ENCODE measurements around the gene ATP5F1B. TPM values are rescaled to one million over a fixed set of nuclear protein-coding genes. Genes with fewer than 3 reads are reported as not detected.

ATP5F1B gene
- total RNA-seq, 2 donors from 2014 or later = 489 to 941 TPM

- peak overlapping the region; percentile 98 for H3K27ac Mint-ChIP-seq
- peak; percentile 45 for ATAC-seq (replicated peaks)
- H3K36me3 Mint-ChIP-seq (ENCODE audit: low read depth) = peaks cover 67% of the 10 kb centered on the region
- peak overlapping the region; percentile 83 for H3K4me3 Mint-ChIP-seq
- no peaks in the 10 kb centered on the region for H3K9me3 Mint-ChIP-seq
- no peaks in the 10 kb centered on the region for H3K27me3 Mint-ChIP-seq
- peaks cover 37% of the 10 kb centered on the region for H3K4me1 Mint-ChIP-seq
These were observed 10.7 kb downstream of the ATP5F1B start for GRCh38 chr12:56634837-56635791.

GRCh38 chr12:56634242-56634836 lies 11.4 kb downstream of the ATP5F1B start:
- Mint-ChIP-seq H3K9me3 (no peaks in the 10 kb centered on the region), H3K4me3 (peak overlapping the region; percentile 83), H3K27ac (peak overlapping the region; percentile 98), H3K36me3 (ENCODE audit: low read depth) (peaks cover 67% of the 10 kb centered on the region), H3K4me1 (peaks cover 37% of the 10 kb centered on the region), H3K27me3 (no peaks in the 10 kb centered on the region)
- ATAC-seq (replicated peaks) = no peak

GRCh38 chr12:56633468-56634241 lies 12.1 kb downstream of the ATP5F1B start:
- Mint-ChIP-seq H3K4me1 (peaks cover 38% of the 10 kb centered on the region), H3K27me3 (no peaks in the 10 kb centered on the region), H3K27ac (peak overlapping the region; percentile 98), H3K4me3 (peak overlapping the region; percentile 83), H3K9me3 (no peaks in the 10 kb centered on the region), H3K36me3 (ENCODE audit: low read depth) (peaks cover 67% of the 10 kb centered on the region)
- ATAC-seq (replicated peaks) = no peak

- H3K9me3 Mint-ChIP-seq = no peaks in the 10 kb centered on the region
- no peaks in the 10 kb centered on the region for H3K27me3 Mint-ChIP-seq
- peaks cover 45% of the 10 kb centered on the region for H3K4me1 Mint-ChIP-seq
- H3K4me3 Mint-ChIP-seq = peak overlapping the region; percentile 83
- H3K27ac Mint-ChIP-seq = peak overlapping the region; percentile 69
- ATAC-seq (replicated peaks) = no peak
- H3K36me3 Mint-ChIP-seq (ENCODE audit: low read depth) = peaks cover 67% of the 10 kb centered on the region
These were observed 12.9 kb downstream of the ATP5F1B start for GRCh38 chr12:56632701-56633467.

GRCh38 chr12:56631790-56632700 lies 13.7 kb downstream of the ATP5F1B start:
- peaks cover 45% of the 10 kb centered on the region for H3K4me1 Mint-ChIP-seq
- peak overlapping the region; percentile 83 for H3K4me3 Mint-ChIP-seq
- H3K27ac Mint-ChIP-seq = peak overlapping the region; percentile 77
- no peaks in the 10 kb centered on the region for H3K9me3 Mint-ChIP-seq
- no peak for ATAC-seq (replicated peaks)
- no peaks in the 10 kb centered on the region for H3K27me3 Mint-ChIP-seq
- peaks cover 67% of the 10 kb centered on the region for H3K36me3 Mint-ChIP-seq (ENCODE audit: low read depth)

GRCh38 chr12:56630180-56630632 lies 15.6 kb downstream of the ATP5F1B start, which contains the start of gene BAZ2A:
Gene BAZ2A, minus strand, starts transcription at chr12:56630326. Its CDS starts 12,796 bp downstream, at chr12:56617530.
- Mint-ChIP-seq H3K27me3 (no peaks in the 10 kb centered on the region), H3K9me3 (no peaks in the 10 kb centered on the region), H3K27ac (peak within 1 kb of the TSS; percentile 77), H3K36me3 (ENCODE audit: low read depth) (peaks cover 73% of the 10 kb centered on the region), H3K4me1 (peaks cover 52% of the 10 kb centered on the region), H3K4me3 (peak within 1 kb of the TSS; percentile 83)
- peak; percentile 66 for ATAC-seq (replicated peaks)

GRCh38 chr12:56629459-56630179 lies 16.2 kb downstream of the ATP5F1B start:
- Mint-ChIP-seq H3K36me3 (ENCODE audit: low read depth) (peaks cover 70% of the 10 kb centered on the region), H3K27me3 (no peaks in the 10 kb centered on the region), H3K9me3 (no peaks in the 10 kb centered on the region), H3K27ac (peak overlapping the region; percentile 77), H3K4me1 (peaks cover 52% of the 10 kb centered on the region), H3K4me3 (peak overlapping the region; percentile 83)
- peak; percentile 41 for ATAC-seq (replicated peaks)

- peaks cover 70% of the 10 kb centered on the region for H3K36me3 Mint-ChIP-seq (ENCODE audit: low read depth)
- H3K27me3 Mint-ChIP-seq = no peaks in the 10 kb centered on the region
- peak; percentile 28 for ATAC-seq (replicated peaks)
- no peaks in the 10 kb centered on the region for H3K9me3 Mint-ChIP-seq
- peak overlapping the region; percentile 83 for H3K4me3 Mint-ChIP-seq
- peak overlapping the region; percentile 77 for H3K27ac Mint-ChIP-seq
- H3K4me1 Mint-ChIP-seq = peaks cover 52% of the 10 kb centered on the region
These were observed 16.9 kb downstream of the ATP5F1B start for GRCh38 chr12:56628671-56629458.

- Mint-ChIP-seq H3K4me3 (peak overlapping the region; percentile 30), H3K4me1 (peaks cover 45% of the 10 kb centered on the region), H3K9me3 (no peaks in the 10 kb centered on the region), H3K36me3 (ENCODE audit: low read depth) (peaks cover 90% of the 10 kb centered on the region), H3K27me3 (no peaks in the 10 kb centered on the region), H3K27ac (peak overlapping the region; percentile 26)
- ATAC-seq (replicated peaks) = no peak
These were observed 19.1 kb downstream of the ATP5F1B start for GRCh38 chr12:56626701-56627100.

GRCh38 chr12:56622535-56622934 lies 23.2 kb downstream of the ATP5F1B start:
- Mint-ChIP-seq H3K4me3 (no peak overlapping the region), H3K27ac (peak overlapping the region; percentile 38), H3K27me3 (no peaks in the 10 kb centered on the region), H3K36me3 (ENCODE audit: low read depth) (peaks cover 95% of the 10 kb centered on the region), H3K9me3 (no peaks in the 10 kb centered on the region), H3K4me1 (peaks cover 27% of the 10 kb centered on the region)
- ATAC-seq (replicated peaks) = peak; percentile 47

GRCh38 chr12:56616925-56617324 lies 28.9 kb downstream of the ATP5F1B start:
- H3K36me3 Mint-ChIP-seq (ENCODE audit: low read depth) = peaks cover 98% of the 10 kb centered on the region
- no peaks in the 10 kb centered on the region for H3K9me3 Mint-ChIP-seq
- H3K27me3 Mint-ChIP-seq = no peaks in the 10 kb centered on the region
- peak overlapping the region; percentile 77 for H3K27ac Mint-ChIP-seq
- ATAC-seq (replicated peaks) = no peak
- peaks cover 15% of the 10 kb centered on the region for H3K4me1 Mint-ChIP-seq
- H3K4me3 Mint-ChIP-seq = no peak overlapping the region

GRCh38 chr12:56616244-56616643 lies 29.5 kb downstream of the ATP5F1B start:
- Mint-ChIP-seq H3K27me3 (no peaks in the 10 kb centered on the region), H3K4me3 (no peak overlapping the region), H3K36me3 (ENCODE audit: low read depth) (peaks cover 98% of the 10 kb centered on the region), H3K4me1 (peaks cover 15% of the 10 kb centered on the region), H3K9me3 (no peaks in the 10 kb centered on the region), H3K27ac (peak overlapping the region; percentile 77)
- no peak for ATAC-seq (replicated peaks)

All from activated T-helper 17 cell treated with anti-CD3 and anti-CD28 coated beads, Interleukin-2, amount 50 U/mL, for 72 hours (primary cell).